ENCODE data around the gene ISLR.

DNA sequence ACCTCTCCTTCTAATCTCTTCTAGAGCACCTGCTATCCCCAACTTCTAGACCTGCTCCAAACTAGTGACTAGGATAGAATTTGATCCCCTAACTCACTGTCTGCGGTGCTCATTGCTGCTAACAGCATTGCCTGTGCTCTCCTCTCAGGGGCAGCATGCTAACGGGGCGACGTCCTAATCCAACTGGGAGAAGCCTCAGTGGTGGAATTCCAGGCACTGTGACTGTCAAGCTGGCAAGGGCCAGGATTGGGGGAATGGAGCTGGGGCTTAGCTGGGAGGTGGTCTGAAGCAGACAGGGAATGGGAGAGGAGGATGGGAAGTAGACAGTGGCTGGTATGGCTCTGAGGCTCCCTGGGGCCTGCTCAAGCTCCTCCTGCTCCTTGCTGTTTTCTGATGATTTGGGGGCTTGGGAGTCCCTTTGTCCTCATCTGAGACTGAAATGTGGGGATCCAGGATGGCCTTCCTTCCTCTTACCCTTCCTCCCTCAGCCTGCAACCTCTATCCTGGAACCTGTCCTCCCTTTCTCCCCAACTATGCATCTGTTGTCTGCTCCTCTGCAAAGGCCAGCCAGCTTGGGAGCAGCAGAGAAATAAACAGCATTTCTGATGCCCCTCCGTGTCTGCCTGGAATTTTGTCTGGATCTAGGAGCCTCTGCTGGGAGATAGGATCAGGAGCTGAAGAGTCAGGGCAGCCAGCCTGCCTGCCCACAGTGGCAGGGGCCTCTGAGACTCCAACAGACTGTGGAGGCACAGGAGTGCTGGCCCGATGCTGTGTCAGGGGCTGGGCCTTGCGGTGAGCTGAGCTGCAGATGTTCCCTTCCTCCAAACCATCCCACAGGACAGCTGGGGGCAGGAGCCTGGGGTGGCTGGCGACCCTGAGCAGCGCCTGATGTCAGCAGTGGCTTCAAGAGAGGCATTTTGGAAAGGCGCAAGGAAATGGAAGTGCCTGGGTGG lies 3.0 kb downstream of the ISLR start:
- TF ChIP-seq, protein P1, sequence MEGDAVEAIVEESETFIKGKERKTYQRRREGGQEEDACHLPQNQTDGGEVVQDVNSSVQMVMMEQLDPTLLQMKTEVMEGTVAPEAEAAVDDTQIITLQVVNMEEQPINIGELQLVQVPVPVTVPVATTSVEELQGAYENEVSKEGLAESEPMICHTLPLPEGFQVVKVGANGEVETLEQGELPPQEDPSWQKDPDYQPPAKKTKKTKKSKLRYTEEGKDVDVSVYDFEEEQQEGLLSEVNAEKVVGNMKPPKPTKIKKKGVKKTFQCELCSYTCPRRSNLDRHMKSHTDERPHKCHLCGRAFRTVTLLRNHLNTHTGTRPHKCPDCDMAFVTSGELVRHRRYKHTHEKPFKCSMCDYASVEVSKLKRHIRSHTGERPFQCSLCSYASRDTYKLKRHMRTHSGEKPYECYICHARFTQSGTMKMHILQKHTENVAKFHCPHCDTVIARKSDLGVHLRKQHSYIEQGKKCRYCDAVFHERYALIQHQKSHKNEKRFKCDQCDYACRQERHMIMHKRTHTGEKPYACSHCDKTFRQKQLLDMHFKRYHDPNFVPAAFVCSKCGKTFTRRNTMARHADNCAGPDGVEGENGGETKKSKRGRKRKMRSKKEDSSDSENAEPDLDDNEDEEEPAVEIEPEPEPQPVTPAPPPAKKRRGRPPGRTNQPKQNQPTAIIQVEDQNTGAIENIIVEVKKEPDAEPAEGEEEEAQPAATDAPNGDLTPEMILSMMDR (IDR thresholded peaks at IDR 0.05), result no peak
- no peak for TF ChIP-seq POLR2A (IDR thresholded peaks at IDR 0.05)
